Adrenal gland (tissue), 5 donors: ENCODE measurements around the gene TIGD4.

Experiments used
- POLR2A ChIP-seq, 2 donors: fragments of 450-650 bp; IDR thresholded peaks; one replicate each; pipeline ENCODE4 v1.6.1; 2017; ENCODE audit warnings: antibody characterized with exemption in 2 of 2, mild to moderate bottlenecking in 2 of 2, moderate library complexity in 1 of 2
- TF ChIP-seq, protein P1 (sequence below), 6 experiments: fragments of 450-650 bp in 4 of 6; fragments of 200-600 bp in 2 of 6; sonication (generic) in 1 of 6; IDR thresholded peaks; 1 replicate in 5 of 6; 2 replicates in 1 of 6; pipeline versions ENCODE4 v1.5.1 to v1.8.0; 2016 to 2021; ENCODE audit warnings: antibody characterized with exemption in 6 of 6, mild to moderate bottlenecking in 2 of 6, moderate library complexity in 1 of 6
- donor health status: DM: no; HTN: no; CAD: no.

DNA sequence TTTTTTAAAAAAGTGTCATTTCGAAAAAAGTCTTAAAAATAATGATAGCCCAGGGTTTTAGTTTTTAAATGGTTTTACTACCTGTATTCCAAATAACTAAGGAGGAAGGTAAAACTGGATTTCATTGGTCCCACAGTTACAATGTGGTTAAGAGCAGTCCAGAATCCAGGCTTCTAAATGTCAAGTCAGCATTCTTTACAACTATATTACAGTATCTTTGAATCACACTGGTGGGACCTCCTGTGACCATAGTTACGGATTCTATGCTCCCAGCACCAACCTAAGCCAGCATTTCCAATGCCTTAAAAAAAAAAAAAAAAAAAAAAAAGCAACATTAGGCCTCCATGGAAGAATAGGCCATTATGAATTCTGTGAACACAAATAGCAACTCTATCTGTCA is 6.2 kb downstream of the TIGD4 start:
- TF ChIP-seq, protein P1, sequence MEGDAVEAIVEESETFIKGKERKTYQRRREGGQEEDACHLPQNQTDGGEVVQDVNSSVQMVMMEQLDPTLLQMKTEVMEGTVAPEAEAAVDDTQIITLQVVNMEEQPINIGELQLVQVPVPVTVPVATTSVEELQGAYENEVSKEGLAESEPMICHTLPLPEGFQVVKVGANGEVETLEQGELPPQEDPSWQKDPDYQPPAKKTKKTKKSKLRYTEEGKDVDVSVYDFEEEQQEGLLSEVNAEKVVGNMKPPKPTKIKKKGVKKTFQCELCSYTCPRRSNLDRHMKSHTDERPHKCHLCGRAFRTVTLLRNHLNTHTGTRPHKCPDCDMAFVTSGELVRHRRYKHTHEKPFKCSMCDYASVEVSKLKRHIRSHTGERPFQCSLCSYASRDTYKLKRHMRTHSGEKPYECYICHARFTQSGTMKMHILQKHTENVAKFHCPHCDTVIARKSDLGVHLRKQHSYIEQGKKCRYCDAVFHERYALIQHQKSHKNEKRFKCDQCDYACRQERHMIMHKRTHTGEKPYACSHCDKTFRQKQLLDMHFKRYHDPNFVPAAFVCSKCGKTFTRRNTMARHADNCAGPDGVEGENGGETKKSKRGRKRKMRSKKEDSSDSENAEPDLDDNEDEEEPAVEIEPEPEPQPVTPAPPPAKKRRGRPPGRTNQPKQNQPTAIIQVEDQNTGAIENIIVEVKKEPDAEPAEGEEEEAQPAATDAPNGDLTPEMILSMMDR (IDR thresholded peaks at IDR 0.05) = no peak
- no peak for TF ChIP-seq POLR2A (IDR thresholded peaks at IDR 0.05)
